Mucosa of rectum (tissue), 2 donors: ENCODE measurements around the gene SLC25A26.
"Not testable (repeated sequence)": the region's sequence is repeated elsewhere in the genome, so short reads cannot be mapped to it uniquely, and the experiment has no call there.

Source experiments
- H3K27ac ChIP-seq, 2 donors: one replicate each; pipeline ENCODE4 v1.7.0; 2013; ENCODE audit warnings: inconsistent platforms in 2 of 2, low read depth in 2 of 2, low read length in 2 of 2
- H3K27me3 ChIP-seq, 2 donors: one replicate each; pipeline ENCODE4 v1.7.0; 2013; ENCODE audit warnings: low read length in 2 of 2; ENCODE audit not compliant: control insufficient read depth in 2 of 2, insufficient read depth in 2 of 2
- H3K36me3 ChIP-seq, 2 donors: one replicate each; pipeline ENCODE4 v1.7.0; 2013; ENCODE audit warnings: low read length in 2 of 2; ENCODE audit not compliant: control insufficient read depth in 2 of 2, insufficient read depth in 2 of 2
- H3K4me1 ChIP-seq, 2 donors: one replicate each; pipeline ENCODE4 v1.7.0; 2013; ENCODE audit warnings: low read length in 2 of 2, mild to moderate bottlenecking in 1 of 2; ENCODE audit not compliant: control insufficient read depth in 2 of 2, insufficient read depth in 2 of 2
- H3K4me3 ChIP-seq, 2 donors: one replicate each; pipeline ENCODE4 v1.7.0; 2013; ENCODE audit warnings: low read length in 2 of 2
- H3K9ac ChIP-seq, 2 donors: one replicate each; pipeline ENCODE4 v1.7.0; 2013; ENCODE audit warnings: low read length in 2 of 2, low read depth in 1 of 2, mild to moderate bottlenecking in 1 of 2
- H3K9me3 ChIP-seq, 2 donors: one replicate each; pipeline ENCODE4 v1.7.0; 2013; ENCODE audit warnings: low read length in 2 of 2; ENCODE audit not compliant: control insufficient read depth in 2 of 2
- donor health status: healthy.
- donor health status: Normal muscosa, but diverticular disease.

The SLC25A26 gene

GRCh38 chr3:66303491-66303901, 82.7 kb downstream of the SLC25A26 start:
- Histone ChIP-seq H3K9ac (no peak overlapping the region), H3K9me3 (no peaks in the 10 kb centered on the region), H3K36me3 (no peaks in the 10 kb centered on the region), H3K4me3 (no peak overlapping the region), H3K4me1 (peaks cover 0 to under 1% of the 10 kb centered on the region in 2 donors), H3K27ac (peak overlapping the region; percentile 21 to 72), H3K27me3 (no peaks in the 10 kb centered on the region)

- Histone ChIP-seq H3K9ac (no peak overlapping the region), H3K36me3 (no peaks in the 10 kb centered on the region), H3K27me3 (no peaks in the 10 kb centered on the region), H3K4me3 (no peak overlapping the region), H3K4me1 (no peaks in the 10 kb centered on the region), H3K9me3 (no peaks in the 10 kb centered on the region), H3K27ac (peak overlapping the region in 1 of 2 donors; percentile 32)
Observed at GRCh38 chr3:66304293-66304692, 83.5 kb downstream of the SLC25A26 start.

GRCh38 chr3:66306086-66306485, 85.3 kb downstream of the SLC25A26 start:
- not testable (repeated sequence) for H3K4me1 ChIP-seq, H3K9me3 ChIP-seq

GRCh38 chr3:66306991-66307390, 86.2 kb downstream of the SLC25A26 start:
- H3K27me3 ChIP-seq, H3K4me3 ChIP-seq, H3K36me3 ChIP-seq, H3K27ac ChIP-seq, H3K9me3 ChIP-seq, H3K4me1 ChIP-seq, H3K9ac ChIP-seq: not testable (repeated sequence)

More at GRCh38 chr3:66306086-66306485, 85.3 kb downstream of the SLC25A26 start:
- H3K4me3 ChIP-seq, H3K9ac ChIP-seq, H3K27ac ChIP-seq, H3K36me3 ChIP-seq, H3K27me3 ChIP-seq: not testable (repeated sequence)

GRCh38 chr3:66312039-66312438, 91.2 kb downstream of the SLC25A26 start:
- no peaks in the 10 kb centered on the region for H3K4me1 ChIP-seq
- no peaks in the 10 kb centered on the region for H3K36me3 ChIP-seq
- no peaks in the 10 kb centered on the region for H3K9me3 ChIP-seq
- H3K27ac ChIP-seq = no peak overlapping the region
- no peak overlapping the region for H3K4me3 ChIP-seq
- H3K27me3 ChIP-seq = no peaks in the 10 kb centered on the region
- H3K9ac ChIP-seq = no peak overlapping the region

- no peaks in the 10 kb centered on the region for H3K4me1 ChIP-seq
- no peak overlapping the region for H3K27ac ChIP-seq
Observed at GRCh38 chr3:66314455-66314854, 93.7 kb downstream of the SLC25A26 start.

GRCh38 chr3:66317750-66318376, 97.1 kb downstream of the SLC25A26 start:
- Histone ChIP-seq H3K4me3 (no peak overlapping the region), H3K9ac (no peak overlapping the region), H3K27ac (no peak overlapping the region), H3K9me3 (no peaks in the 10 kb centered on the region), H3K36me3 (no peaks in the 10 kb centered on the region), H3K27me3 (no peaks in the 10 kb centered on the region), H3K4me1 (no peaks in the 10 kb centered on the region)

More at GRCh38 chr3:66314455-66314854, 93.7 kb downstream of the SLC25A26 start:
- Histone ChIP-seq H3K9ac (no peak overlapping the region), H3K9me3 (no peaks in the 10 kb centered on the region), H3K27me3 (no peaks in the 10 kb centered on the region), H3K4me3 (no peak overlapping the region), H3K36me3 (no peaks in the 10 kb centered on the region)

GRCh38 chr3:66320390-66320789, 99.6 kb downstream of the SLC25A26 start:
- Histone ChIP-seq H3K27me3 (no peaks in the 10 kb centered on the region), H3K4me1 (no peaks in the 10 kb centered on the region), H3K9me3 (no peaks in the 10 kb centered on the region), H3K4me3 (no peak overlapping the region), H3K27ac (no peak overlapping the region), H3K9ac (no peak overlapping the region), H3K36me3 (no peaks in the 10 kb centered on the region)

GRCh38 chr3:66322436-66322835, 101.6 kb downstream of the SLC25A26 start:
- H3K9me3 ChIP-seq = no peaks in the 10 kb centered on the region
- no peak overlapping the region for H3K27ac ChIP-seq
- H3K4me1 ChIP-seq = no peaks in the 10 kb centered on the region
- no peak overlapping the region for H3K9ac ChIP-seq
- H3K4me3 ChIP-seq = no peak overlapping the region
- no peaks in the 10 kb centered on the region for H3K27me3 ChIP-seq
- no peaks in the 10 kb centered on the region for H3K36me3 ChIP-seq

- Histone ChIP-seq H3K4me3 (no peak overlapping the region), H3K9me3 (no peaks in the 10 kb centered on the region), H3K9ac (no peak overlapping the region), H3K27ac (no peak overlapping the region), H3K27me3 (no peaks in the 10 kb centered on the region), H3K36me3 (no peaks in the 10 kb centered on the region), H3K4me1 (no peaks in the 10 kb centered on the region)
Observed at GRCh38 chr3:66326340-66326739, 105.5 kb downstream of the SLC25A26 start.

- H3K4me3 ChIP-seq = no peak overlapping the region
- H3K36me3 ChIP-seq = no peaks in the 10 kb centered on the region
- H3K27ac ChIP-seq = no peak overlapping the region
- no peaks in the 10 kb centered on the region for H3K9me3 ChIP-seq
- no peaks in the 10 kb centered on the region for H3K4me1 ChIP-seq
- no peaks in the 10 kb centered on the region for H3K27me3 ChIP-seq
- H3K9ac ChIP-seq = no peak overlapping the region
Observed at GRCh38 chr3:66335671-66336070, 114.9 kb downstream of the SLC25A26 start.
